ENCODE results near the gene MRPS22. TPM values are rescaled to one million over a fixed set of nuclear protein-coding genes. Genes with fewer than 3 reads are reported as not detected.

MRPS22 gene
- total and polyA plus RNA-seq, 3 donors from 2014 or later = 61.1 to 95.8 (median 63.4) TPM

DNA sequence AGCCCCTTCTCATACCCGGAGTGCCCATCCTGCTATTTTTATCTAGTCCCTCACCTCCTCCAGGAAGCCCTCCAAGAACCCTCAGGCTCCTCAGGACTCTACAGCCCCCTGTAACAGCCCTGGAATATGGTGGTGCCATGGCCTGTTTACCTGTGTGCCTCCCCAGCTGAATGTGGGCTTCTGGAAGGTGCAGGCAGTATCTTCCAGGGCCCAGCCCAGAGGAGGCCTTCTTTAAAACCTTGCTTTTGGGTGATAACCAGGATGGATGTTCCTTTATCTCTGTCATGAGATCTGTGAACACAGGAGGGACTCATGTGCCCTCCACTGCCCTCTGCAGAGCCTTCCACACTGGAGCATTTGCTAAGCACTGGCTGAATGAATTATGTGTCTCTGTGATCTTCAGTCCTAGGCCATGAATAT is 36.7 kb upstream of the MRPS22 start:
- H3K4me3 ChIP-seq = no peak overlapping the region
- no peak overlapping the region for H3K27ac ChIP-seq
- no peaks in the 10 kb centered on the region for H3K27me3 ChIP-seq
- no peaks in the 10 kb centered on the region for H3K9me3 ChIP-seq
- TF ChIP-seq, protein P1, sequence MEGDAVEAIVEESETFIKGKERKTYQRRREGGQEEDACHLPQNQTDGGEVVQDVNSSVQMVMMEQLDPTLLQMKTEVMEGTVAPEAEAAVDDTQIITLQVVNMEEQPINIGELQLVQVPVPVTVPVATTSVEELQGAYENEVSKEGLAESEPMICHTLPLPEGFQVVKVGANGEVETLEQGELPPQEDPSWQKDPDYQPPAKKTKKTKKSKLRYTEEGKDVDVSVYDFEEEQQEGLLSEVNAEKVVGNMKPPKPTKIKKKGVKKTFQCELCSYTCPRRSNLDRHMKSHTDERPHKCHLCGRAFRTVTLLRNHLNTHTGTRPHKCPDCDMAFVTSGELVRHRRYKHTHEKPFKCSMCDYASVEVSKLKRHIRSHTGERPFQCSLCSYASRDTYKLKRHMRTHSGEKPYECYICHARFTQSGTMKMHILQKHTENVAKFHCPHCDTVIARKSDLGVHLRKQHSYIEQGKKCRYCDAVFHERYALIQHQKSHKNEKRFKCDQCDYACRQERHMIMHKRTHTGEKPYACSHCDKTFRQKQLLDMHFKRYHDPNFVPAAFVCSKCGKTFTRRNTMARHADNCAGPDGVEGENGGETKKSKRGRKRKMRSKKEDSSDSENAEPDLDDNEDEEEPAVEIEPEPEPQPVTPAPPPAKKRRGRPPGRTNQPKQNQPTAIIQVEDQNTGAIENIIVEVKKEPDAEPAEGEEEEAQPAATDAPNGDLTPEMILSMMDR (IDR thresholded peaks at IDR 0.05) = no peak
- no peak for TF ChIP-seq POLR2A (IDR thresholded peaks at IDR 0.05)
- no peaks in the 10 kb centered on the region for H3K36me3 ChIP-seq (ENCODE audit: low read depth, missing control alignments)
- intact Hi-C loops (cut with DNase I; ENCODE audit: low total_unique reads) = no loop called here
- 80% methylated on average over 1 of the region's 1 CpG; no CpG with 5 or more reads in 1 of the 2 donors for WGBS, 2 donors
- DNase-seq = no peak
- H3K4me1 ChIP-seq = no peaks in the 10 kb centered on the region

DNA sequence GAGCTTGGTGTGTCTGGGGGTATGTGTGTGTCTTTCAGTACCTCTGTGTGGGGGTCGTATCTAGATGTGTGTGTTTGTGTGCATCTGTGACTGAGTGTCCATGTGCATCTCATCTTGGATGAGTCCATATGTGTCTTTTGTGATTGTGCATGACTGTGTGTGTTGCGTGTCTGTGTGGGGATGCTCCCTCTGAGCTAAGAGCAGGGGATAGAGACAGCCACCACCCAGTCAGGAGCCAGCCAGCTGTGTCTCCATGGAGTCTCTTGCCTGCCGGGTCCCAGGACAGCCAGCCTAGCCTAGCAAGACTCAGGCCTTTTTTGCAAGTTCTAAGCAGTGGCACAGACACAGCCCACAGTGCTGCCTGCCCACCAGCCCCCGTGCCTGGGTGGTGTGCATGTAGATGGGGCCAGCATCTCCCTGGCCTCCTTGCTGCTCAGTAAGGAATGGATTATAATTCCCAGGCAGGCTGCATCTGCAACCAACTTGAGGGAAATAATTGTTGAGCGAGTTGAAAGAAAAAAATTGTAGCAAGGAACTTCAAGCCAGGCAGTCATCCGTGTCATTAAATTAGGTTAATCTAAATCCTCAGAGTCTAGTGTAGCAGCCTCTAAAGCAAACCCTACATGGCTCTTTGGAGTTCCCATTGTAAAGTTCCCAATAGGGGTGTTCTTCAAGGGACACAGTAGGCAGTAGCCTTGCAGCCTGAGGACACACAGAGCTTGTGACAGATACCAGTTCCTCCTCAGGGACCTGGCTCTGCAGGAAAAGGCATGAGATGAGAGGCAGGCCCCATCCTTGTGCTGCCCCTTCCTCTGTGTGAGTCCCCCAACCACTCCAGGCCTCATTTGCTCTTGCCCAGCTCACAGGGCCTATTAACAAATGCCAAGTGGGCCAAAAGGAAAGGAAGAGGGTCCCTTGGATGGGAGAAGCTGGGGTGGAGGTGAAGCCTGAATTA is 35.9 kb upstream of the MRPS22 start:
- H3K4me1 ChIP-seq = no peaks in the 10 kb centered on the region
- WGBS, 2 donors = 74 to 96% methylated on average over 3 to 6 of the region's 6 CpGs
- intact Hi-C loops (cut with DNase I; ENCODE audit: low total_unique reads) = no loop called here
- no peaks in the 10 kb centered on the region for H3K9me3 ChIP-seq
- no peaks in the 10 kb centered on the region for H3K27me3 ChIP-seq
- TF ChIP-seq, protein P1 (IDR thresholded peaks at IDR 0.05) = no peak
- no peak for TF ChIP-seq POLR2A (IDR thresholded peaks at IDR 0.05)
- H3K4me3 ChIP-seq = no peak overlapping the region
- no peak overlapping the region for H3K27ac ChIP-seq
- DNase-seq = no peak
- H3K36me3 ChIP-seq (ENCODE audit: low read depth, missing control alignments) = no peaks in the 10 kb centered on the region

DNA sequence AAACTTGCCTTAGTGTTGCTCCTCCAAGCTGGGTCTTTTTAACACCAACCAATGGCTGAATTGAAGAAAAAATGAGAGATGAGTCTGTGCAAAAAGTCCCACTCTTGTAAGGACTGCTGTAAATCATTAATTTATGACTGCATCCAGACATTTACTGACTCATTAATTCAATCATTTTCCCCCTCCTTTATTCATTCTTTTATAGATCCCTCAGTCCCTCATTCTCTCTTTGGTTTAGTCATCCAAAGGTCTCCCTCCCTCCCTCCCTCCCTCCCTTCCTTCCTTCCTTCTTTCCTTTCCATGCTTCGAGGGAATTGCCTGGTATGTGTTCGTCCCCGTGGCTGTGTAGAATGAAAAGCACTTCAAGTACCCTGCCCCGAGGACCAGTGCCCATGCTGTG is 35.3 kb upstream of the MRPS22 start:
- WGBS, 2 donors = 81% methylated on average over 4 of the region's 4 CpGs
- intact Hi-C loops (cut with DNase I; ENCODE audit: low total_unique reads) = no loop called here
- no peaks in the 10 kb centered on the region for H3K36me3 ChIP-seq (ENCODE audit: low read depth, missing control alignments)
- TF ChIP-seq, protein P1 (IDR thresholded peaks at IDR 0.05) = no peak
- TF ChIP-seq POLR2A (IDR thresholded peaks at IDR 0.05) = no peak
- no peaks in the 10 kb centered on the region for H3K27me3 ChIP-seq
- no peak overlapping the region for H3K4me3 ChIP-seq
- no peak for DNase-seq
- H3K4me1 ChIP-seq = no peaks in the 10 kb centered on the region
- H3K9me3 ChIP-seq = no peaks in the 10 kb centered on the region
- no peak overlapping the region for H3K27ac ChIP-seq

DNA sequence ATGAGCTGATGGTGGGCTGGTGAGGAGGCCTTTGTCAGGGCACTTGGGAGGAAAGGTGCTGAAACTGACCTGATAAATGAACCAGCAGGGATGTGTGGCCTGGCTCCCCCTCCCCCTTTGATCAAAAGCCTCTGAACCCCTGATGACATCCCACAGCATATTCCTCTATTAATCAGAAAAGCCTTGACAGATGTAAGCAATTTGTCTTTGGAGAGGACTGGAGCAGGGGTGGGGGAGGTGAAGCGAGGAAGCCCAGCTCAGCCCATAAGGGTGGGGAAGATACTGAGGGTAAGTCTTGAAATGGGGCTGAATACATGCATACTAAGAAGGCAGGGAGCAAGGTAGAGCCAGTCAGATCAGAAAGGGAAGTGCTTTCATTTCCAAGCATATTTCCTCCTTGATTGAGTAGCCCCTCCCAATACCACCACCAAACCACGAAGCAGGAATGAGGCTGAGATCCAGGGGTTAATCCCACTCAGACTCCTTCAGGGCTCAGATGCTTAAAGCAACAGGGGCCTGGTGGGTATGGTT is 34.7 kb upstream of the MRPS22 start:
- Histone ChIP-seq H3K4me1 (no peaks in the 10 kb centered on the region), H3K36me3 (ENCODE audit: low read depth, missing control alignments) (no peaks in the 10 kb centered on the region), H3K27ac (no peak overlapping the region), H3K4me3 (no peak overlapping the region), H3K9me3 (no peaks in the 10 kb centered on the region), H3K27me3 (no peaks in the 10 kb centered on the region)
- intact Hi-C loops (cut with DNase I; ENCODE audit: low total_unique reads) = no loop called here
- DNase-seq = no peak
- TF ChIP-seq POLR2A (IDR thresholded peaks at IDR 0.05) = no peak
- TF ChIP-seq, protein P1 (IDR thresholded peaks at IDR 0.05) = no peak
- WGBS, 2 donors = 77 to 84% methylated on average over 2 of the region's 2 CpGs

Data from testis (tissue), 3 donors.